Measurements from ENCODE around the gene TGIF2.

The TGIF2 gene

DNA sequence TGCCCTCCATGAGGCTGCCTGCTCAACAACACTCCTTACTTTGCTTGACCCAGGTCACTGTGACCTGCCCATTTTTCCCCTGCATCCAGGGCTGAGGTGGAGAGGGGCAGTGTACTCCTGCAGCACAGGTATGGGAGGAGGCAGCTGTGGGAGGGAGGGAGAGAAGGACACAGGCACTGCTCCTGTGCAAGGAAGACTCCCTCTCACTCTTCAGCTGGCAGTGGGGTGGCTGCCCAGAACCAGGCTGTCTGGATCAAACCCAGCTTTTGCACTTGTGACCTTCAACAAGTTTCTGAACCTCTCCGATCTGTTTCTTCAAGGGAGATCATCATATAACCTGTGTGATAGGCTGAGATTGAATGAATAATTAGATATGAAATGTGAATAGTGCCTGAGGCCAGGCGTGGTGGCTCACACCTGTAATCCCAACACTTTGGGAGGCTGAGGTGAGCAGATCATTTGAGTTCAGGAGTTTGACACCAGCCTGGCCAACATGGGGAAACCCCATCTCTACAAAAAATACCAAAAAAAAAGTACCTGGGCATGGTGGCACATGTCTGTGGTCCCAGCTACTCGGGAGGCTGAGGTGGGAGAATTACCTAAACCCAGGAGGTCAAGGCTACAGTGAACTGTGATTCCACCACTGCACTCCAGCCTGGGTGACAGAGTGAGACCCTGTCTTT lies 14.1 kb downstream of the TGIF2 start:
- no peaks in the 10 kb centered on the region; the same call in 1 of the 2 replicates for H4K20me1 ChIP-seq (ENCODE audit: control insufficient read depth, insufficient read depth, low read depth, low read length)
- peaks cover 12% of the 10 kb centered on the region for H3K4me1 ChIP-seq (ENCODE audit: control insufficient read depth, low read length)
- H3K9me3 ChIP-seq (ENCODE audit: control insufficient read depth, insufficient read depth, low read length): no peaks in the 10 kb centered on the region
- H3K79me2 ChIP-seq (ENCODE audit: control insufficient read depth, low read length): peaks cover 6% of the 10 kb centered on the region; the same call in 1 of the 2 replicates
- H3K27me3 ChIP-seq (ENCODE audit: control insufficient read depth, low read length): no peaks in the 10 kb centered on the region
- peaks cover 9% of the 10 kb centered on the region for H3F3A ChIP-seq (ENCODE audit: control insufficient read depth, insufficient read depth)
- H3K4me3 ChIP-seq (ENCODE audit: low read length): no peak overlapping the region
- H3K36me3 ChIP-seq (ENCODE audit: control insufficient read depth, low read length): peaks cover 68% of the 10 kb centered on the region
- no peaks in the 10 kb centered on the region for H3K9me2 ChIP-seq (replicated peaks; ENCODE audit: control insufficient read depth, low read length)
- H3K4me2 ChIP-seq (ENCODE audit: low read length): no peak overlapping the region
- TF ChIP-seq, protein P1, sequence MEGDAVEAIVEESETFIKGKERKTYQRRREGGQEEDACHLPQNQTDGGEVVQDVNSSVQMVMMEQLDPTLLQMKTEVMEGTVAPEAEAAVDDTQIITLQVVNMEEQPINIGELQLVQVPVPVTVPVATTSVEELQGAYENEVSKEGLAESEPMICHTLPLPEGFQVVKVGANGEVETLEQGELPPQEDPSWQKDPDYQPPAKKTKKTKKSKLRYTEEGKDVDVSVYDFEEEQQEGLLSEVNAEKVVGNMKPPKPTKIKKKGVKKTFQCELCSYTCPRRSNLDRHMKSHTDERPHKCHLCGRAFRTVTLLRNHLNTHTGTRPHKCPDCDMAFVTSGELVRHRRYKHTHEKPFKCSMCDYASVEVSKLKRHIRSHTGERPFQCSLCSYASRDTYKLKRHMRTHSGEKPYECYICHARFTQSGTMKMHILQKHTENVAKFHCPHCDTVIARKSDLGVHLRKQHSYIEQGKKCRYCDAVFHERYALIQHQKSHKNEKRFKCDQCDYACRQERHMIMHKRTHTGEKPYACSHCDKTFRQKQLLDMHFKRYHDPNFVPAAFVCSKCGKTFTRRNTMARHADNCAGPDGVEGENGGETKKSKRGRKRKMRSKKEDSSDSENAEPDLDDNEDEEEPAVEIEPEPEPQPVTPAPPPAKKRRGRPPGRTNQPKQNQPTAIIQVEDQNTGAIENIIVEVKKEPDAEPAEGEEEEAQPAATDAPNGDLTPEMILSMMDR (IDR thresholded peaks at IDR 0.05; ENCODE audit: low read depth, low read length, poor library complexity, severe bottlenecking): no peak
- no peak for TF ChIP-seq EZH2phosphoT487 (IDR thresholded peaks at IDR 0.05; ENCODE audit: borderline replicate concordance, low read length)
- no peak overlapping the region for H3K27ac ChIP-seq (ENCODE audit: low read depth, low read length)

DNA sequence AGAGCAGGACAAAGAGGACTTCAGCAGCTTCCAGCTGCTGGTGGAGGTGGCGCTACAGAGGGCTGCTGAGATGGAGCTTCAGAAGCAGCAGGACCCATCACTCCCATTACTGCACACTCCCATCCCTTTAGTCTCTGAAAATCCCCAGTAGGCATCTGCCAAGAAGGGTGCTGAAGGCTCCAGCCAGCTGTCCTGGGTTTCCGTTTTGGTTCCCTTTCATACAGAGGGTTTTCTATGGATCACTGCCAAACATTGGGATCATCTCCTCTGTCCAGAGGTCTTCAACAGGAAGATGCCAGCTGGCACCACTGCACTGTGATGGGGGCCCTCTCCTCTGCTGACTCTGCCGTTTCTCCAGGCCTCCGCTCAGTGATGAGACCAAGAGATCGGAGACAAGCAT lies 17.9 kb downstream of the TGIF2 start:
- Histone ChIP-seq H3F3A (ENCODE audit: control insufficient read depth, insufficient read depth) (peaks cover 33% of the 10 kb centered on the region), H3K4me2 (ENCODE audit: low read length) (no peak overlapping the region), H3K4me3 (ENCODE audit: low read length) (no peak overlapping the region), H3K27ac (ENCODE audit: low read depth, low read length) (no peak overlapping the region), H4K20me1 (ENCODE audit: control insufficient read depth, insufficient read depth, low read depth, low read length) (no peaks in the 10 kb centered on the region; the same call in 1 of the 2 replicates), H3K9me2 (replicated peaks; ENCODE audit: control insufficient read depth, low read length) (no peaks in the 10 kb centered on the region), H3K27me3 (ENCODE audit: control insufficient read depth, low read length) (no peaks in the 10 kb centered on the region), H3K9me3 (ENCODE audit: control insufficient read depth, insufficient read depth, low read length) (no peaks in the 10 kb centered on the region), H3K79me2 (ENCODE audit: control insufficient read depth, low read length) (peaks cover 9% of the 10 kb centered on the region; the same call in 1 of the 2 replicates), H3K36me3 (ENCODE audit: control insufficient read depth, low read length) (peaks cover 61% of the 10 kb centered on the region), H3K4me1 (ENCODE audit: control insufficient read depth, low read length) (peaks cover 49% of the 10 kb centered on the region)
- TF ChIP-seq, protein P1 (IDR thresholded peaks at IDR 0.05; ENCODE audit: low read depth, low read length, poor library complexity, severe bottlenecking): no peak
- TF ChIP-seq EZH2phosphoT487 (IDR thresholded peaks at IDR 0.05; ENCODE audit: borderline replicate concordance, low read length): no peak

DNA sequence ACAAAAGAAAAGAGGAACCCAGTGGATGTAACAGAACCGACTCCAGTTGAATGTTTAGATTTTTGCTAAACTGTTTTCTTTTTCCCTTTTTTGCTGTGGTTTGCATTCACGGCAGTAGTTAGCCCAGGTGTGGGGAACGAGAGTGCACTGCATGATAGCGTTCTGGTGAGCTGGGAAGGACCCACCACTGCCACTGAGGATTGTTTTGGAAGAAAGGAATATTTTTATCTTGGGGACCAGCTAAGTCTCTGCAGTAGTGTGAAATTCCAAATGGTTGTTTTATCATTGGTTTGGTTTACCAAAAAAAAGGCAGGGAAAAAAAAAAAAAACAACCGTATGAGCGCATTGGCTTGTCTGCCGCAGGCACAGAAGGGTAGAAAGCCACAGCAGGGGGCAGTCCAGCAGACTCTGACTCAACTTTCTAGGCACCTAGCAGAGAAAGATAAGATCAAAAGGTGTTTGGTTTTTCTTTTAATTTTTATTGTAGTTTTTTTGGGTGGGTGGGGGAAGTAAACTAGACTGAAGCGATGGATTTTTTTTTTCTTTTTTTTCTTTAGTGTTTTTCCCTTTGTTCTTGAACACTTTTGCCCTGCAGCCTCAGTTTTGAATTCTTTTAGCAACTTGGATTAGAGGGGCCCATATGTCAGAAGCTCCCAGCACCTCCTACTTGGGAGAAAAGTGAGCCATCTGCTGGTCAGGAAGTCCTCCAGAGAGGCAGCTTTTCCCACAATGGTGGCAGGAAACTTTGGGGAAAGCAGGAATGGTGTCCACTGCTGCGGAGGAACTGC lies 18.7 kb downstream of the TGIF2 start:
- Histone ChIP-seq H3K4me1 (ENCODE audit: control insufficient read depth, low read length) (peaks cover 57% of the 10 kb centered on the region), H3K79me2 (ENCODE audit: control insufficient read depth, low read length) (peaks cover 9% of the 10 kb centered on the region; the same call in 1 of the 2 replicates), H3K9me2 (replicated peaks; ENCODE audit: control insufficient read depth, low read length) (no peaks in the 10 kb centered on the region), H3F3A (ENCODE audit: control insufficient read depth, insufficient read depth) (peaks cover 36% of the 10 kb centered on the region), H3K36me3 (ENCODE audit: control insufficient read depth, low read length) (peaks cover 57% of the 10 kb centered on the region), H3K4me3 (ENCODE audit: low read length) (no peak overlapping the region), H3K27ac (ENCODE audit: low read depth, low read length) (no peak overlapping the region), H3K4me2 (ENCODE audit: low read length) (no peak overlapping the region), H3K9me3 (ENCODE audit: control insufficient read depth, insufficient read depth, low read length) (no peaks in the 10 kb centered on the region), H4K20me1 (ENCODE audit: control insufficient read depth, insufficient read depth, low read depth, low read length) (no peaks in the 10 kb centered on the region; the same call in 1 of the 2 replicates), H3K27me3 (ENCODE audit: control insufficient read depth, low read length) (no peaks in the 10 kb centered on the region)
- TF ChIP-seq EZH2phosphoT487 (IDR thresholded peaks at IDR 0.05; ENCODE audit: borderline replicate concordance, low read length): no peak
- TF ChIP-seq, protein P1 (IDR thresholded peaks at IDR 0.05; ENCODE audit: low read depth, low read length, poor library complexity, severe bottlenecking): peak; percentile 40
